HG03521 (cell line): ENCODE data around the gene CYTH2.

ENCODE experiments used
- ATAC-seq: cut with Tn5 transposase; IDR thresholded peaks from one replicate; pipeline ENCODE4 v1.9.1; 2021; ENCODE audit warnings: mild to moderate bottlenecking, moderate library complexity; ENCODE audit not compliant: unreplicated experiment

The CYTH2 gene

GRCh38 chr19:48492925-48493717 lies 24.0 kb downstream of the CYTH2 start:
- ATAC-seq, result peak; percentile 53

GRCh38 chr19:48493718-48494401 lies 24.7 kb downstream of the CYTH2 start:
- no peak for ATAC-seq

- ATAC-seq, result no peak
These were observed 26.2 kb downstream of the CYTH2 start for GRCh38 chr19:48495396-48495795.

GRCh38 chr19:48496959-48497727 lies 28.0 kb downstream of the CYTH2 start:
- ATAC-seq, result no peak

- no peak for ATAC-seq
These were observed 28.8 kb downstream of the CYTH2 start for GRCh38 chr19:48497728-48498594.

GRCh38 chr19:48498595-48499311 lies 29.6 kb downstream of the CYTH2 start:
- no peak for ATAC-seq

GRCh38 chr19:48499316-48500090 lies 30.3 kb downstream of the CYTH2 start:
- ATAC-seq, result no peak

- no peak for ATAC-seq
These were observed 31.8 kb downstream of the CYTH2 start for GRCh38 chr19:48500830-48501493.

GRCh38 chr19:48501494-48502349 lies 32.6 kb downstream of the CYTH2 start:
- no peak for ATAC-seq

- no peak for ATAC-seq
These were observed 33.3 kb downstream of the CYTH2 start for GRCh38 chr19:48502350-48503018.

GRCh38 chr19:48506138-48506733 lies 37.1 kb downstream of the CYTH2 start:
- no peak for ATAC-seq

- no peak for ATAC-seq
These were observed 38.8 kb downstream of the CYTH2 start for GRCh38 chr19:48507911-48508439.

- no peak for ATAC-seq
These were observed 39.7 kb downstream of the CYTH2 start for GRCh38 chr19:48508729-48509411.

GRCh38 chr19:48509467-48510194 lies 40.5 kb downstream of the CYTH2 start:
- ATAC-seq, result no peak
